Stomach smooth muscle (tissue), 2 donors: ENCODE results near the gene LGSN.
"Not testable (repeated sequence)": the region's sequence is repeated elsewhere in the genome, so short reads cannot be mapped to it uniquely, and the experiment has no call there.

Experiments
- H3K27ac ChIP-seq: one replicate; pipeline ENCODE4 v1.7.0; 2013; ENCODE audit warnings: mild to moderate bottlenecking, low read length, inconsistent platforms
- H3K27me3 ChIP-seq, 2 donors: one replicate each; pipeline ENCODE4 v1.7.0; 2013; ENCODE audit warnings: low read length in 2 of 2; ENCODE audit not compliant: insufficient read depth in 2 of 2, control insufficient read depth in 1 of 2
- H3K36me3 ChIP-seq, 2 donors: one replicate each; pipeline ENCODE4 v1.7.0; 2013; ENCODE audit warnings: low read length in 2 of 2; ENCODE audit not compliant: control insufficient read depth in 2 of 2, insufficient read depth in 2 of 2
- H3K4me1 ChIP-seq: one replicate; pipeline ENCODE4 v1.7.0; 2013; ENCODE audit warnings: low read length; ENCODE audit not compliant: control insufficient read depth, insufficient read depth
- H3K4me3 ChIP-seq, 2 donors: one replicate each; pipeline ENCODE4 v1.7.0; 2013; ENCODE audit warnings: low read length in 2 of 2
- H3K9ac ChIP-seq, 2 donors: one replicate each; pipeline ENCODE4 v1.7.0; 2013; ENCODE audit warnings: low read length in 2 of 2, mild to moderate bottlenecking in 1 of 2
- H3K9me3 ChIP-seq, 2 donors: one replicate each; pipeline ENCODE4 v1.7.0; 2013; ENCODE audit warnings: low read length in 2 of 2; ENCODE audit not compliant: control insufficient read depth in 2 of 2
- donor health status: healthy.
- donor health status: Pancreatic carcinoma.

LGSN gene

DNA sequence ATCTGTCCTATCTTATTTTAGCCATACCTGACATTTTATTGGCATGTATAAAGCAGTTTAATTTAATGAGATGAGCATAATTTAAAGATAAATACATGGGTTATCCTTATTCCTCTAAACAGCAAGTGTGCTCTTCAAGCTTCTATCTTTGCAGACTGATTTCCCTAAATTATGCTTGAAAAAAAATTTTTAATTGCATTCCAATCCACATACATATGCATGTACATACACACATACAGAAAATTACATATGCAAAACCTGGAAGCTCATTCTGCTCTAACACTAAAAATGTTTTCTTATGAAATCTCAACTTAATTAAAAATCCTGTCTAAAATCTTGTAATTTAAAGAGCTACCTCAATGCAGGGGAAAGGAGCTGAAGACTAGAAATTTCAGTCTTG is 73.2 kb downstream of the LGSN start:
- no peaks in the 10 kb centered on the region for H3K36me3 ChIP-seq
- H3K27ac ChIP-seq = no peak overlapping the region
- no peak overlapping the region for H3K9ac ChIP-seq
- H3K4me3 ChIP-seq = no peak overlapping the region
- no peaks in the 10 kb centered on the region for H3K9me3 ChIP-seq
- H3K27me3 ChIP-seq = no peaks in the 10 kb centered on the region
- H3K4me1 ChIP-seq = no peaks in the 10 kb centered on the region

DNA sequence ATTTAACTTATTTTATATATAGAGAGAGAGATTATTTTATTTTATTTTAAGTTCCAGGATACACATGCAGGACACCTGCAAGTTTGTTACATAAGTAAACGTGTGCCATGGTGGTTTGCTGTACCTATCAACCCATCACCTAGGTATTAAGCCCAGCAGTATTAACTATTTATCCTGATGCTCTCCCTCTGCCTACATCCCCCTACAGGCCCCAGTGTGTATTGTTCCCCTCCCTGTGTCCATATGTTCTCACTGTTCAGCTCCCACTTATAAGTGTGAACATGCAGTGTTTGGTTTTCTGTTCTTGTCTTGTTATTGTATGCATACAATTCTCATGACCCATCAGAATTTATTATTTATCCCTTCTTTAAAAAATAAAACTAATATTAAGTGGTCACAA is 73.9 kb downstream of the LGSN start:
- Histone ChIP-seq H3K9me3 (no peaks in the 10 kb centered on the region), H3K27ac (no peak overlapping the region), H3K4me1 (no peaks in the 10 kb centered on the region), H3K27me3 (no peaks in the 10 kb centered on the region), H3K4me3 (no peak overlapping the region), H3K36me3 (no peaks in the 10 kb centered on the region), H3K9ac (no peak overlapping the region)

- Histone ChIP-seq H3K9ac (no peak overlapping the region), H3K4me1 (no peaks in the 10 kb centered on the region), H3K9me3 (no peaks in the 10 kb centered on the region), H3K36me3 (no peaks in the 10 kb centered on the region), H3K27ac (no peak overlapping the region), H3K4me3 (no peak overlapping the region), H3K27me3 (no peaks in the 10 kb centered on the region)
These were observed 74.4 kb downstream of the LGSN start for GRCh38 chr6:63245420-63245819.

DNA sequence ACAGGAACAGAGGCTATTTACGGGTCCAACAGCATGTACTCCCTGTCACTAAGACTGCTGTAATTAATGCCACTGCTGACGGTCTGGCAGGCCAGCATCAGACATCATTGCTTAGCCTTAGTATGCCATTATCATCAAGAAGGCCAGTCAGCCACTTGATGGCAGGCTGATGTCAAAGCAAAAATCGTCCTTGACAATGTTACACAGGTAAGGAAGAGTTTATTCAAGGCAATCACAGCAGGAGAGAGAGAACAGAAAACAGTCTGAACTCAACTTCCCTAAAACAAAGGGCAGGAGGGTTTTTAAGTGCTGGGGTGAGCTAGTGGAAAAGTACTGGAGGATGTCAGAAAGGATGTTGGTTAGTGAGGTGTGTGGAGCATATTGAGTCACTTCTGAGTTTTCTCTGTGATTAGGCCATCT is 83.4 kb downstream of the LGSN start:
- no peaks in the 10 kb centered on the region for H3K4me1 ChIP-seq
- no peak overlapping the region for H3K4me3 ChIP-seq
- no peaks in the 10 kb centered on the region for H3K27me3 ChIP-seq
- H3K27ac ChIP-seq = no peak overlapping the region
- H3K9me3 ChIP-seq = no peaks in the 10 kb centered on the region
- no peaks in the 10 kb centered on the region for H3K36me3 ChIP-seq
- H3K9ac ChIP-seq = no peak overlapping the region

DNA sequence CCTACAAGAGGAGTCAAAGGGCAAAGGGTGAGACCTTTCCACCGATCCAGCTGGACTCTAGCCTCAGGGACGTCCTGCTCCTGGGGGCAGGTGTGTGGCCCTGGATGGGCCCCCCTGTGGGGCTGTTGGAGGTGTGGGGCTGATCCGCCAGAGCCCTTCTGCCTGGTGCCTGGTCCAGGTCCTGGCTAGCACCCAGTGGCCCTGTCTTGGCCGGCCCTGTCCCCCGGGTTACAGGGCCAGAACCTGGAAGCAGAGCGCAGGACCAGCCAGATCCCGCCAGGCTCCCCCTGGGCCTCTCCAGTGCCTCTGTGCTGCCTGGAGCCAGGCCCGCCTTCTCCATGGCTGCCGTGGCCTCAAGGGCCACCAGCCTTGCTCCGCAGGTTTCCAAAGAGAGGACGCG is 89.3 kb downstream of the LGSN start:
- not testable (repeated sequence) for H3K27ac ChIP-seq, H3K9ac ChIP-seq, H3K27me3 ChIP-seq, H3K9me3 ChIP-seq, H3K36me3 ChIP-seq, H3K4me1 ChIP-seq, H3K4me3 ChIP-seq

DNA sequence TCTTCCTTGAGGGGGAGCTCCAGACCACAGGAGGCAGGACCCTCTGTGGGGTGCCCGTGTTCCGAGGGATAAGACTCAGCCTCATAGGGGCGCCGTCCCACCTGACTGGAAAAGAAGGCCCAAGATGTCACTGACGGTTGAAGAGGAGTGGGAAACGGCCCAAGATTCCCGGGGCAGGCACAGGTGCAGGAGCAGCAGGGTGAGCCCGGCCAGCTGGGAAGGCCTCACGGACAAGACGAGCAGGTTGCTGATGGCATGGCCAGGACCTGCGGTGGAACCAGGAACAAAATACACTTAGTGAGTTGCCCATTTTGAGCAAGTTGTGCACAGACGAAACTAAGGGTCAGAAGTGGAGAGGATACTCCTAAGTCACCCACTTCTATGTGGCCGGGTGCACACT is 89.8 kb downstream of the LGSN start:
- not testable (repeated sequence) for H3K9me3 ChIP-seq, H3K36me3 ChIP-seq, H3K9ac ChIP-seq, H3K27me3 ChIP-seq, H3K4me3 ChIP-seq, H3K4me1 ChIP-seq, H3K27ac ChIP-seq

DNA sequence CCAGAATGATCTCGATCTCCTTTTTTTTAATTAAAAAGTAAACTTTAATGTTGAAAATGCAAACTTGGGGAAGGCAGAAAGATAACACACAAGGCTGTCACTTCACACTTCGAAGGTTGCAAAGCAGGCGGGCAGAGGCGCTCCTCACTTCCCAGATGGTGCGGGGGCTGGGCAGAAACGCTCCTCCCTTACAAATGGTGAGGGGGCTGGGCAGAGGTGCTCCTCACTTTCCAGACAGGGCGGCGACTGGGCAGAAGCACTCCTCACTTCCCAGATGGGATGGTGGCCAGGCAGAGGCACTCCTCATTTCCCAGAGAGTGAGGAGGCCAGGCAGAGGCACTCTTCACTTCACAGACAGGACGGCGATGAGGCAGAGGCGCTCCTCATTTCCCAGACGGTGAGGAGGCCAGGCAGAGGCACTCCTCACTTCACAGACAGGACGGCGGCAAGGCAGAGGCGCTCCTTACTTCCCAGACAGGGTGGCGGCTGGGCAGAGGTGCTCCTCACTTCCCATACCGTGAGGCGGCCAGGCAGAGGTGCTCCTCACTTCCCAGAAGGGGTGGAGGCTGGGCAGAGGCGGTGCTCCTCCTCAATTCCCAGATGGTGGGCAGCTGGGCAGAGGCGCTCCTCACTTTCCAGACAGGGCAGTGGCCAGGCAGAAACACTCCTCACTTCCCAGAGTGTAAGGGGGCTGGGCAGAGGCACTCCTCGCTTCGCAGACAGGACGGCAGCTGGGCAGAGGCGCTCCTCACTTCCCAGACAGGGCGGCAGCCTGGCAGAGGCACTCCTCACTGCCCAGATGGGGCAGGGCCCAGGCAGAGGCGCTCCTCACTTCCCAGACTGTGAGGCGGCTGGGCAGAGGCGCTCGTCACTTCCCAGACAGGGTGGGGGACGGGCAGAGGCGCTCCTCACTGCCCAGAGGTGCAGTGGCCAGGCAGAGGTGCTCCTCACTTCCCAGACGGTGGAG is 91.6 kb downstream of the LGSN start:
- not testable (repeated sequence) for H3K9me3 ChIP-seq, H3K9ac ChIP-seq

GRCh38 chr6:63225987-63226386 is 93.8 kb downstream of the LGSN start:
- H3K36me3 ChIP-seq, H3K9ac ChIP-seq, H3K27me3 ChIP-seq, H3K4me3 ChIP-seq, H3K9me3 ChIP-seq, H3K27ac ChIP-seq, H3K4me1 ChIP-seq: not testable (repeated sequence)

More for the DNA sequence above, 91.6 kb downstream of the LGSN start:
- not testable (repeated sequence) for H3K27ac ChIP-seq, H3K36me3 ChIP-seq, H3K4me1 ChIP-seq, H3K4me3 ChIP-seq, H3K27me3 ChIP-seq
